DND-41 (cell line): Measurements from ENCODE around the gene NDUFAF5.
"Not testable (repeated sequence)": the region's sequence is repeated elsewhere in the genome, so short reads cannot be mapped to it uniquely, and the experiment has no call there.

Experiments
- ATAC-seq: fragments of 200-7000 bp; cut with Tn5 transposase; 3 replicates; pipeline ENCODE4 v1.9.1; 2021; ENCODE audit warnings: low read depth; ENCODE audit not compliant: insufficient read depth
- DNase-seq: peaks from one replicate; pipeline ENCODE4 v3.0.0-alpha.2; 2020
- H2AFZ ChIP-seq: 2 replicates; pipeline ENCODE4 v1.6.0; 2012; ENCODE audit warnings: low read depth, low read length
- H3K27ac ChIP-seq: 2 replicates; pipeline ENCODE4 v1.5.1; 2012; ENCODE audit warnings: low read length, inconsistent platforms
- H3K27me3 ChIP-seq: fragments of 200-600 bp; sonication (generic); 2 replicates; pipeline ENCODE4 v1.6.0; 2012; ENCODE audit warnings: low read length, mild to moderate bottlenecking, inconsistent platforms; ENCODE audit not compliant: insufficient read depth, poor library complexity
- H3K36me3 ChIP-seq: 2 replicates; pipeline ENCODE4 v1.5.1; 2012; ENCODE audit warnings: low read length, inconsistent platforms; ENCODE audit not compliant: insufficient read depth
- H3K4me1 ChIP-seq: 2 replicates; pipeline ENCODE4 v1.5.1; 2012; ENCODE audit warnings: mild to moderate bottlenecking, low read length; ENCODE audit not compliant: insufficient read depth
- H3K4me2 ChIP-seq: 2 replicates; pipeline ENCODE4 v1.6.0; 2012; ENCODE audit warnings: mild to moderate bottlenecking, moderate library complexity, low read length, inconsistent platforms; ENCODE audit not compliant: insufficient read depth
- H3K4me3 ChIP-seq, 2 experiments: fragments of 200-600 bp in 1 of 2; shearing (Covaris generic) in 1 of 2; 2 replicates each; pipeline ENCODE4 v1.5.1; 2012 to 2016; ENCODE audit warnings: inconsistent platforms in 2 of 2, low read length in 2 of 2, mild to moderate bottlenecking in 2 of 2, low read depth in 1 of 2, moderate library complexity in 1 of 2
- H3K79me2 ChIP-seq: 2 replicates; pipeline ENCODE4 v1.6.0; 2012; ENCODE audit warnings: low read length, inconsistent platforms; ENCODE audit not compliant: insufficient read depth
- H3K9ac ChIP-seq: 2 replicates; pipeline ENCODE4 v1.6.0; 2012; ENCODE audit warnings: low read depth, mild to moderate bottlenecking, inconsistent platforms, low read length, moderate library complexity
- H3K9me3 ChIP-seq: 2 replicates; pipeline ENCODE4 v1.5.1; 2012; ENCODE audit warnings: low read length, moderate library complexity, mild to moderate bottlenecking, inconsistent platforms; ENCODE audit not compliant: insufficient read depth, severe bottlenecking
- H4K20me1 ChIP-seq: 2 replicates; pipeline ENCODE4 v1.6.0; 2012; ENCODE audit warnings: low read length; ENCODE audit not compliant: insufficient read depth
- EZH2 ChIP-seq: IDR thresholded peaks from 3 replicates; pipeline ENCODE4 v1.6.1; 2012; ENCODE audit warnings: borderline replicate concordance, low read depth, mild to moderate bottlenecking, moderate library complexity, low read length, inconsistent platforms; ENCODE audit not compliant: severe bottlenecking
- TF ChIP-seq, protein P1 (sequence below): IDR thresholded peaks from 2 replicates; pipeline ENCODE4 v1.5.1; 2012; ENCODE audit warnings: borderline replicate concordance, low read length, moderate library complexity, mild to moderate bottlenecking; ENCODE audit not compliant: poor library complexity, severe bottlenecking; ENCODE audit errors: extremely low read depth

NDUFAF5 gene

DNA sequence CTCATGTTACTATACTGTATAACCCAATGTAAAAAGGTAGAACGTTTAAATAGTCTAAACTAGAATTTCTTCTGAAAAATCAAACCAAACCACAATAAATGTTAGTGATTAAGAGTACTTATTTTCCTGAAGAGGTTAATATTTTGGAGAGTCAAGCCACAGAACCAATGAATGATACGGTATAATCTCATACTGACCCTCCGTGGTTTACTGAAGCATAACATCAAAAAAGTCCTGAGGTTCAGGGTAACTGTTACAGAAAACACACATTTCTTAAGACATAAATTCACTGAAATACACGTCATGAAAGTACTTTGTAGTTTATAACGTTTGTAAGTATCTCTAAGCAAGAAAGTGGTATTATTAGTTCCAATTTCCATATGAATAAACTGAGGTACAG, 29.0 kb upstream of the NDUFAF5 start:
- Histone ChIP-seq H4K20me1 (no peaks in the 10 kb centered on the region), H3K4me1 (peaks cover 19% of the 10 kb centered on the region), H2AFZ (no peak overlapping the region), H3K27me3 (no peaks in the 10 kb centered on the region), H3K9me3 (no peaks in the 10 kb centered on the region), H3K27ac (peak overlapping the region; percentile 43; the same call in 1 of the 2 replicates), H3K4me2 (no peak overlapping the region), H3K9ac (no peak overlapping the region), H3K36me3 (peaks cover 86% of the 10 kb centered on the region), H3K4me3 (no peak overlapping the region), H3K79me2 (peaks cover 26% of the 10 kb centered on the region)
- DNase-seq (no peak), ATAC-seq (no peak)
- TF ChIP-seq, protein P1, sequence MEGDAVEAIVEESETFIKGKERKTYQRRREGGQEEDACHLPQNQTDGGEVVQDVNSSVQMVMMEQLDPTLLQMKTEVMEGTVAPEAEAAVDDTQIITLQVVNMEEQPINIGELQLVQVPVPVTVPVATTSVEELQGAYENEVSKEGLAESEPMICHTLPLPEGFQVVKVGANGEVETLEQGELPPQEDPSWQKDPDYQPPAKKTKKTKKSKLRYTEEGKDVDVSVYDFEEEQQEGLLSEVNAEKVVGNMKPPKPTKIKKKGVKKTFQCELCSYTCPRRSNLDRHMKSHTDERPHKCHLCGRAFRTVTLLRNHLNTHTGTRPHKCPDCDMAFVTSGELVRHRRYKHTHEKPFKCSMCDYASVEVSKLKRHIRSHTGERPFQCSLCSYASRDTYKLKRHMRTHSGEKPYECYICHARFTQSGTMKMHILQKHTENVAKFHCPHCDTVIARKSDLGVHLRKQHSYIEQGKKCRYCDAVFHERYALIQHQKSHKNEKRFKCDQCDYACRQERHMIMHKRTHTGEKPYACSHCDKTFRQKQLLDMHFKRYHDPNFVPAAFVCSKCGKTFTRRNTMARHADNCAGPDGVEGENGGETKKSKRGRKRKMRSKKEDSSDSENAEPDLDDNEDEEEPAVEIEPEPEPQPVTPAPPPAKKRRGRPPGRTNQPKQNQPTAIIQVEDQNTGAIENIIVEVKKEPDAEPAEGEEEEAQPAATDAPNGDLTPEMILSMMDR = no peak
- no peak for TF ChIP-seq EZH2

DNA sequence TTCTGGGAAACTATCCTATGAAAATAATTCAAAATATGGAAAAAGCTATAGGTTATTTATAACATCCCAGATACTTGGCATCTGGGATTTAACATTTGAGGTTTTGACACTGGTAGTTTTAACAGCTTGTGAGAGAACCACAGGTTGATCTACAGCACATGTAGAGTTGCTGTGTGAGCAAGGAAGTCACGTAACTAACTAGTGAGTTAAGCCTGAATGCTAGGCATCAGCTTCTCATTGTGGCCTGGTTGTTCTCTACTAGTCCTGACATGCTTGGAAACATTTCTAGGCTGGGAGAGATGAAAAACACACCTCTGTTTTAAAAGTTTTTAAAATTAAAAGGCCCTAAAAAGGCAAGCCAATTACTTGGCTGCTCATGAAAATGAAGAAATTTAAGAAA, 28.3 kb upstream of the NDUFAF5 start:
- DNase-seq (no peak), ATAC-seq (no peak)
- Histone ChIP-seq H3K4me2 (no peak overlapping the region), H3K27ac (peak overlapping the region; percentile 8; the same call in 1 of the 2 replicates), H3K36me3 (peaks cover 82% of the 10 kb centered on the region), H3K9me3 (no peaks in the 10 kb centered on the region), H3K27me3 (no peaks in the 10 kb centered on the region), H3K79me2 (peaks cover 23% of the 10 kb centered on the region), H2AFZ (no peak overlapping the region), H3K4me1 (peaks cover 19% of the 10 kb centered on the region), H3K9ac (no peak overlapping the region), H4K20me1 (no peaks in the 10 kb centered on the region), H3K4me3 (no peak overlapping the region)
- no peak for TF ChIP-seq EZH2
- TF ChIP-seq, protein P1 = no peak

DNA sequence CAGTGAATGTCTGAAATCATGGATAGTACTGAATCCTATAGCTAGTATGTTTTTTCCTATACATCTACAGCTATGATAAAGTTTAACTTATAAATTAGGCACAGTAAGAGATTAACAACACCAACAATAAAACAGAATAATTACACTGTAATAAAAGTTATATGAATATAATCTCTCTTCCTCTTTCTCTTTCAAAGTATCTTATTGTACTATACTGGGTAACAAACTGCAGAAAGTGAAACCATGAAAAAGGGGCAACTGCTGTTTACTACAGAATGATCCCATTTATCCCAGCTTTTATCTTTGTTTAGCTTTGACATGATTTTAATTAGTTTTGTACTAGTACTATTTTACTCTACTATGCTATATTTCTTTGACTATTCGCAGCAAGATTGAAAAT, 25.9 kb upstream of the NDUFAF5 start:
- H2AFZ ChIP-seq = no peak overlapping the region
- DNase-seq (no peak), ATAC-seq (peak; percentile 53; the same call in 2 of the 3 replicates)
- no peaks in the 10 kb centered on the region for H3K9me3 ChIP-seq
- H3K4me2 ChIP-seq = no peak overlapping the region
- no peak overlapping the region for H3K9ac ChIP-seq
- H4K20me1 ChIP-seq = no peaks in the 10 kb centered on the region
- no peak for TF ChIP-seq EZH2
- TF ChIP-seq, protein P1 = no peak
- peaks cover 87% of the 10 kb centered on the region for H3K36me3 ChIP-seq
- no peaks in the 10 kb centered on the region for H3K27me3 ChIP-seq
- peaks cover 19% of the 10 kb centered on the region for H3K4me1 ChIP-seq
- H3K27ac ChIP-seq = peak overlapping the region; percentile 38; the same call in 1 of the 2 replicates
- H3K4me3 ChIP-seq = no peak overlapping the region
- H3K79me2 ChIP-seq = peaks cover 25% of the 10 kb centered on the region

DNA sequence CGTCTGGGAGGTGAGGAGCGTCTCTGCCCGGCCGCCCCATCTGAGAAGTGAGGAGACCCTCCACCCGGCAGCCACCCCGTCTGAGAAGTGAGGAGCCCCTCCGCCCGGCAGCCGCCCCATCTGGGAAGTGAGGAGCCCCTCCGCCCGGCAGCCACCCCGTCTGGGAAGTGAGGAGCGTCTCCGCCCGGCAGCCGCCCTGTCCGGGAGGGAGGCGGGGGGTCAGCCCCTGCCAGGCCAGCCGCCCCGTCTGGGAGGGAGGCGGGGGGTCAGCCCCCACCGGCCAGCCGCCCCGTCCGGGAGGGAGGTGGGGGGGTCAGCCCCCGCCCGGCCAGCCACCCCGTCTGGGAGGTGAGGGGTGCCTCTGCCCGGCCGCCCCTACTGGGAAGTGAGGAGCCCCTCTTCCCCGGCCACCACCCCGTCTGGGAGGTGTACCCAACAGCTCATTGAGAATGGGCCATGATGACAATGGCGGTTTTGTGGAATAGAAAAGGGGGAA, 24.3 kb upstream of the NDUFAF5 start:
- Histone ChIP-seq H3K4me1 (peaks cover 29% of the 10 kb centered on the region), H3K79me2 (peaks cover 40% of the 10 kb centered on the region), H3K36me3 (peaks cover 87% of the 10 kb centered on the region)
- DNase-seq, H2AFZ ChIP-seq, H4K20me1 ChIP-seq, H3K9me3 ChIP-seq, ATAC-seq, H3K27me3 ChIP-seq, H3K4me3 ChIP-seq, H3K9ac ChIP-seq, H3K27ac ChIP-seq, H3K4me2 ChIP-seq: not testable (repeated sequence)
